GM18505 (cell line): ENCODE results near the gene TMEM169.

ENCODE experiments used
- ATAC-seq: cut with Tn5 transposase; IDR thresholded peaks from one replicate; pipeline ENCODE4 v1.9.1; 2021; ENCODE audit not compliant: unreplicated experiment
- POLR2A ChIP-seq: IDR thresholded peaks from 4 replicates; pipeline ENCODE4 v1.6.1; 2011; ENCODE audit warnings: borderline replicate concordance; ENCODE audit not compliant: insufficient read depth, insufficient read length; ENCODE audit errors: extremely low read depth

Gene TMEM169, protein sequence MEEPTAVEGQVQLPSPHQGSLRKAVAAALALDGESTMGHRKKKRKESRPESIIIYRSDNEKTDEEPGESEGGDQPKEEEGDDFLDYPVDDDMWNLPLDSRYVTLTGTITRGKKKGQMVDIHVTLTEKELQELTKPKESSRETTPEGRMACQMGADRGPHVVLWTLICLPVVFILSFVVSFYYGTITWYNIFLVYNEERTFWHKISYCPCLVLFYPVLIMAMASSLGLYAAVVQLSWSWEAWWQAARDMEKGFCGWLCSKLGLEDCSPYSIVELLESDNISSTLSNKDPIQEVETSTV

GRCh38 chr2:216081487-216082116, at the start of gene TMEM169, which contains the start of gene PECR:
Gene TMEM169, plus strand, starts transcription at chr2:216081919. Its CDS starts 14,045 bp downstream, at chr2:216095964.
Gene PECR, minus strand, starts transcription at chr2:216081809. Its CDS starts 68 bp downstream, at chr2:216081741.
- ATAC-seq = peak; percentile 86
- TF ChIP-seq POLR2A = peak; percentile 83

- ATAC-seq = peak; percentile 73
These were observed 49.6 kb upstream of the TMEM169 start for GRCh38 chr2:216031960-216032689.

GRCh38 chr2:216033403-216033802, 48.3 kb upstream of the TMEM169 start:
- TF ChIP-seq POLR2A = no peak
- no peak for ATAC-seq

More at GRCh38 chr2:216031960-216032689, 49.6 kb upstream of the TMEM169 start:
- peak; percentile 46 for TF ChIP-seq POLR2A

DNA sequence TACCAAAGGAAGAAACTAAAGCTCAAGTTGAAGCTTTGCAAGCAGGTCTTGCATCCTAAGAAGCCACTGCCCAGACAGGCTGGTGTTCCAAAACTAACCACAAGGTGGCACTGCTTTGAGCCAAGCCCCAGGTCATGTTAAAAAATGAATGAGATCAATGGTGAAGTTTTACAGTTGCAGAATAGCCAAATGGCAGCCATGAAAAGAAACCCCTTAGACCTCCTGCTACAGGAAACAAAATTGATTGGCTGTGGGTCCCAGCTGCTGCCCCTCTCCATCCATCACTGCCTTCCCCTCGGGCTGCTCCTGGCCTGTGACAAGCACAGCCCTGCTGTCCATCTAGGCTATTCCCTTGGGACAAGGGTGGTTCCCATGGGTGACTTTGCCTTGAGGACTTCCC, 47.7 kb upstream of the TMEM169 start:
- ATAC-seq = no peak
- TF ChIP-seq POLR2A = no peak

- no peak for TF ChIP-seq POLR2A
- ATAC-seq = no peak
These were observed 41.8 kb upstream of the TMEM169 start for GRCh38 chr2:216039918-216040317.

DNA sequence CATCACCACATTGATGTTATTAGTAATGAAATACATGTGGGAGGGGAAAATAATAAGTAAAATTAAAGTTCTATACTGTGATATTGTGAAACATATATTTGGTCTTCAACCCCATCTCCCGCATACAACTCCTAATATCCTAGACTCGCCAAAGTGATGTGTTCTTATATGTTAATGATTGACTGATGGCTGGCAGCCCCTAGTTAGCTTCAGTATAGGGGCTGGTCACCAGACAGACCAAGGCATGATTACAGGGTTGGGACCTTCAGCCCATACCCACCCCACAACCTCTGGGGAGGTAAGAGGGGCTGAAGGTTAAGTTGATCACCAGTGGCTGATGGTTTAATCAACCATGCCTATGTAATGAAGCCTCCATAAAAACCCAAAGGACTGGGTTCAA, 40.3 kb upstream of the TMEM169 start:
- TF ChIP-seq POLR2A = no peak
- ATAC-seq = no peak

- no peak for ATAC-seq
- no peak for TF ChIP-seq POLR2A
These were observed 37.8 kb upstream of the TMEM169 start for GRCh38 chr2:216043949-216044348.

- no peak for TF ChIP-seq POLR2A
- peak; percentile 97 for ATAC-seq
These were observed 36.7 kb upstream of the TMEM169 start for GRCh38 chr2:216044883-216045486.

DNA sequence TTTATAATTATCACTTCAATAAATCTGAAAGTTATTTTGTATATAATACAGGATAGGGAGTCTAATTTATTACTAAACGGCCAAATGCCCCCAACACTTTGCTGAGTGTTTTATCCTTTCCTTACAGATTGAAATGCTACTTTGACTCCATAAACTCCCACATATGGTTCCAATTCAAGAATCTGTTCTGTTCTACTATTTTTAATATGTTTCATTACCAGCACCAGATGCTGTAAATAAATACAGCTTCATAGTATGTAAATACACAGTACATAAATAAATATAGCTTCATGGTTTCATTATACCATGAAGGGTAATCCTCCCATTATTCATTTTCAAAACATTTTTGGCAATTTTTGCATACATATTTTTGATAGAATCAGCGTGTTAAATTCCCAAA, 34.3 kb upstream of the TMEM169 start:
- ATAC-seq = no peak
- TF ChIP-seq POLR2A = no peak

DNA sequence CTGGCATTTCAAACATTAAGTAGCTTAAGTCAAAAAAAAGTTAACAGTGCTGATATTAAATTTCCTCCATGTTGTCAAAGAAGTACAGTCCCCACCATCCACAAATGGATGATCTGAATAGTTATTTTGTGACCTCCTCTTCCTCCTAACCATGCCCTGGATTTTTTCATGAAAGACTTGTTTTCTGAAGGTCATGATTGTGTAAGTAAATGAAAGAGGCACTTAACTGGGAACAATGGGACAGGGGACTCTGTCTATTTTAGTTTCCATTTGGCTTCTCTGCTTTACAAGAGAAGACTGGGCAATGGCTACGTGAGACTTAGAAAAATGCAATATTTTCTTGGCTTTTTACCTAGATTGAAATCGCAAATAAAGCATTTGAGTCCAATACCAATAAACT, 32.3 kb upstream of the TMEM169 start:
- ATAC-seq = no peak
- no peak for TF ChIP-seq POLR2A

GRCh38 chr2:216051350-216051749, 30.4 kb upstream of the TMEM169 start:
- TF ChIP-seq POLR2A = no peak
- no peak for ATAC-seq

- no peak for TF ChIP-seq POLR2A
These were observed 29.3 kb upstream of the TMEM169 start for GRCh38 chr2:216052420-216052819.

GRCh38 chr2:216055680-216056079, 26.0 kb upstream of the TMEM169 start:
- ATAC-seq = no peak
- TF ChIP-seq POLR2A = no peak

More at GRCh38 chr2:216052420-216052819, 29.3 kb upstream of the TMEM169 start:
- ATAC-seq = no peak
